A549 (cell line): Measurements from ENCODE around the gene ADAM12.

ENCODE experiments used
- CTCF ChIP-seq: fragments of >200 bp; sonication (Bioruptor Twin); formaldehyde crosslinking; IDR thresholded peaks from 3 replicates; pipeline ENCODE4 v1.5.1; 2016
- E2F6 ChIP-seq: IDR thresholded peaks from 2 replicates; pipeline ENCODE4 v1.6.1; 2012; ENCODE audit warnings: low read depth, borderline replicate concordance
- EP300 ChIP-seq, 2 experiments: fragments of >200 bp; sonication (Bioruptor Twin); formaldehyde crosslinking; IDR thresholded peaks; 2 replicates in 1 of 2; 3 replicates in 1 of 2; pipeline ENCODE4 v1.6.1; 2016 to 2017
- HDAC2 ChIP-seq: fragments of 200-600 bp; sonication (generic); IDR thresholded peaks from 2 replicates; pipeline ENCODE4 v1.6.1; 2016
- HMGXB4 ChIP-seq: fragments of 250-450 bp; sonication (Bioruptor Pico); IDR thresholded peaks from 2 replicates; pipeline ENCODE4 v1.5.0; 2021; ENCODE audit warnings: mild to moderate bottlenecking, moderate library complexity, borderline replicate concordance
- MAX ChIP-seq: IDR thresholded peaks from 2 replicates; pipeline ENCODE4 v1.6.1; 2012
- PBX3 ChIP-seq: IDR thresholded peaks from 2 replicates; pipeline ENCODE4 v1.6.1; 2012
- POLR2A ChIP-seq: IDR thresholded peaks from 2 replicates; pipeline ENCODE4 v1.6.1; 2012; ENCODE audit warnings: mild to moderate bottlenecking, low read length
- RAD21 ChIP-seq, 2 experiments: fragments of >200 bp in 1 of 2; sonication (Bioruptor Twin) in 1 of 2; formaldehyde crosslinking in 1 of 2; IDR thresholded peaks in 1 of 2; conservative IDR thresholded peaks in 1 of 2; 2 replicates in 1 of 2; 3 replicates in 1 of 2; pipeline ENCODE4 v1.6.1; 2012 to 2018; ENCODE audit warnings: inconsistent platforms in 1 of 2
- RFX5 ChIP-seq: fragments of 450-650 bp; IDR thresholded peaks from 2 replicates; pipeline ENCODE4 v1.7.1; 2014; ENCODE audit warnings: antibody characterized with exemption, mild to moderate bottlenecking, moderate library complexity
- SMC3 ChIP-seq: fragments of >200 bp; sonication (Bioruptor Twin); formaldehyde crosslinking; IDR thresholded peaks from 3 replicates; pipeline ENCODE4 v1.6.1; 2018; ENCODE audit warnings: inconsistent platforms
- ZNF302 ChIP-seq: fragments of 250-450 bp; sonication (Bioruptor Pico); IDR thresholded peaks from 2 replicates; pipeline ENCODE4 v1.9.0; 2021; ENCODE audit warnings: inconsistent platforms, mild to moderate bottlenecking, moderate library complexity
- ZSCAN20 ChIP-seq: fragments of 250-450 bp; sonication (Bioruptor Pico); IDR thresholded peaks from 2 replicates; pipeline ENCODE4 v1.8.0; 2022; ENCODE audit warnings: mild to moderate bottlenecking, moderate library complexity

- TF ChIP-seq CTCF (peak; percentile 70), MAX (no peak), POLR2A (no peak), EP300 (IDR thresholded peaks at IDR 0.05) (no peak), ZSCAN20 (CRISPR knock-in tag) (no peak), PBX3 (no peak), ZNF302 (CRISPR knock-in tag) (no peak), E2F6 (no peak), HMGXB4 (CRISPR knock-in tag) (no peak), SMC3 (peak; percentile 82), RAD21 (conservative IDR thresholded peaks at IDR 0.05 in 1 of 2, IDR thresholded peaks at IDR 0.05 in 1 of 2) (peak; percentile 84 to 94), HDAC2 (no peak), RFX5 (no peak)
These were observed 996 bp downstream of the ADAM12 start for GRCh38 chr10:126387041-126387921.
